HuH-7.5 (cell line): ENCODE measurements around the gene CACNA1H.

ENCODE experiments used
- DNase-seq: peaks from one replicate; pipeline ENCODE4 v3.0.0; 2011; ENCODE audit warnings: low spot score

The CACNA1H gene

DNA sequence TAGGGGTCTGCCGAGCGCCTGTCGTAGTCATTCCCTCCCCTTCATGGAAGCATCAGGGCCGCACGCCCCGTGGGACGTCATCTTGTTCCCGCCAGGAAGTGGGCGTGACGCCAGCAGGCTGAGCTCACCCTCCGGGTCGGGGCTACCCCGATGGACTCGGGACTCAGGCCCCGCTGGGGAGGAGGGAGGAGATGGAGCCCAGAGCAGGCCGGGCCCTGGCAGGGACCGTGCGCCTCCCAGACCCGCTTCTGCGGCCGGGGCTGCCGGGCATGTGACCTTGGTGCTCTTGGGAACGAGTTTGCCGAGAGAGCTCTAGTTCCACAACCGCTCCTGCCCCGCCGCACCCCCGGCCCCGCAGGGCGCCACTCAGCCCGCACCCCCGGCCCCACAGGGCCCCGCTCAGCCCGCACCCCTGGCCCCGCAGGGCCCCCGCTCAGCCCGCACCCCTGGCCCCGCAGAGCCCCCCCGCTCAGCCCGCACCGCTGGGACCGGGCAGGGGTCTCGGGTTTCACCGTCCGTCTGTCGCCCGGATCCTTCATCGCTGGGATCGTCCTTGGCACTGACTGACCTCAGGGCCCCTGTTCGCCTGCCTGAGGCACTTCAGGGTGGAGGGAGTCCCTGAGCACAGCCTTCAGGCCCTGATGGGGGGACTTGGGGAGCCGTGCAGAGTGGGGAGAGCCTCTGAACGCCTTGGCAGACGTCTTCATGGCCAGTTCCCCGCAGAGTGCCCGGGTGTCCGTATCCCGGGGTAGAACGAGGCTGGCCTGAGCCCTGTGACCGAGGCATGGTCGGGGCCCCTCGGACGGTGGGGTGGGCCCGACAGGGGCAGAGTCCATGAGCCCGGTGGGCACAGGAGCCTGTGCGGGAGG, 5.8 kb downstream of the CACNA1H start:
- DNase-seq: no peak

DNA sequence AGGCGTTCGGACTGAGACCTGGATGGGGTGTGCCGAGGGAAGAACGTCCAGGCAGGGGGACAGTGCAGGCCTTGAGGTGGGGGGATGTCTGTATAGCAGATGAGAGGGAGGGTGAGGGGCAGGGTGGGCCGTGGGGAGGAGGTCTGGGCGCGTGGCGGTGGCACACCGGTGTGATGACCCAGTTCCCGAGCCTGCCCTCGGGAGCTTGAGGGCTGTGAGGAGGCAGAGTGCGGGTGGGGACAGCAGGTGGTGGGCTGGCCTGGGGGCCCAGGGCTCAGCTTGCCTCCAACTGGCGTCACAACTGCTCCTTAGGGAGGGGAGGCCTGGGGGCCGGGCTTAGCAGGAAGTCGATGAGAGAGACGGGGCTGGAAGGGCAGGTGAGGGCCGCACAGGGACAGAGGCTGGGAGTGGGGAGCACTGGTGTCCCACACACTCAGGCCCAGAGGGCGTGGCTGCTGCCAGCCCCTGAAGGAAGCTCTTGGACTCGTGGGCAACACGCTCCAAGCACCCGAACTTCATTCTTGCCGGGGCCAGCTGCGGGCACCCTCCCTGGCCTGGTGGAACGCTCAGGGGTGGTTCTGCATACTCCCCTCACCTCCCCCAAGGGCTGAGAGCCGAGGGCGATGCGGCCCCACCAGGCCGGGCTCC, 6.5 kb downstream of the CACNA1H start:
- no peak for DNase-seq

DNA sequence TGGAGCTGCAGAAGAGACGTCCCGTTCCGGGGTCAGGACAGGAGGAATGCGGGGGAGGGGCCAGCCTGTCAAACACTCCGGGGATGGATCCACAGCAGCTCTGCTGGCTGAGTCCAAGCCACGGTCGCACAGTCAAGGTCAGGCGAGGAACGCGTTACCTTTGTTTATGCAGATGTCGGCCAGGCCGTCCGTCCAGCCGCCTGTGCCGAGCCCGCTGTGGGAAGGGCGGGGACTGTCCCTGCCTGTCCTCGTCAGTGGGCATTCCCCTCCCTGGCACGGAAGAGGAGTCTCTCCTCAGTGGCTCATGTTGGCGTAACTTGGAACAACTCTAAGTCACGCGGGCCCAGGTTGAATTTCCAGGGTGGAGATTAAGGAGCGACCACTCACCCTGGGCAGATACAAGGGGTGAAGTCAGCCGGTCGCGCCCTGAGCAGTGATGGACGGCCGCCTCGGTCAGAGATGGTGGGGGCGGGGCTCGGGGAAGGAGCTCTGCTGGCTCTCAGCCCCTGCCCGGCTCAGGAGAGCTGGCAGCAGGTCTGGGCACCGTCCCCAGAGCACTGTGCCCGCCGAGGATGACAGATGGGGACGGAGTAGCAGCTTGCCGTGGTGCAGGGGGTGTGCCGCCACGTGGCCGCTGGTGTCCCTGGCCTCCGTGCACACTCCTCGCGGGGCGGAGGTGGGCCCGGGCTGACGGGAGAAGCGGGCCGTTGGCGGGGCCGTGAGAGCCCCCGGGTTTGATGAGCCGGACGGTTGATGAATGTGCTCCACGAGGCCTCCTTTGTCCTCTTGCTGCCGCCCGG, 7.3 kb downstream of the CACNA1H start:
- peak; percentile 69 for DNase-seq

DNA sequence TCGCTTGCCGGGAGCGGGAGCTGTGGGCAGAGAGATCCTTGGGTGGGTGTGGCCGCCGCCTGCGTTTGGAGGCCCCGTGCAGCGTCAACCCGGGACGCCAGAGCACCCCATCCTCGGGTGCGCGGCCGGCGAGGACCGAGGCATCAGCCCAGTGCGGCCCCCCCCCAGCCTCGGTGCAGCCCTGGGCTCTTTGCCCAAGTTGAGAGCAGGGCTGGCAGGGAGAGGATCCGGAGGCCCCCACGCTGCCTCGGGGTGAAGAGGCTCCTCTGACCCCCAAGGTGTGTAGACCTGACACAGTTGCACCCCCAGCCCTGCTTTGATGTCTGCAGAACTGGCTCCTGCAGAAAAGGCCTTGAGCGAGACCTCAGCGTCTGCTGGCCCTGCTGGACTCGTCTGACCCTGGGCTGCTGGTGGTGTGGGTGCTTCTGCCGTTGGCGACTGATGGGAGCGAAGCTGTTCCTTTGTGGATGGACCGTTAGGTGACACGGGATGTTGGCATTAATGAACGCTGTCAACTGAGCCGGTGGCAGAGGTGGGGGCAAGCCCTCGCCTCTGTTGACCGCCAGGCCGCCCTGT, 8.0 kb downstream of the CACNA1H start:
- DNase-seq: no peak

DNA sequence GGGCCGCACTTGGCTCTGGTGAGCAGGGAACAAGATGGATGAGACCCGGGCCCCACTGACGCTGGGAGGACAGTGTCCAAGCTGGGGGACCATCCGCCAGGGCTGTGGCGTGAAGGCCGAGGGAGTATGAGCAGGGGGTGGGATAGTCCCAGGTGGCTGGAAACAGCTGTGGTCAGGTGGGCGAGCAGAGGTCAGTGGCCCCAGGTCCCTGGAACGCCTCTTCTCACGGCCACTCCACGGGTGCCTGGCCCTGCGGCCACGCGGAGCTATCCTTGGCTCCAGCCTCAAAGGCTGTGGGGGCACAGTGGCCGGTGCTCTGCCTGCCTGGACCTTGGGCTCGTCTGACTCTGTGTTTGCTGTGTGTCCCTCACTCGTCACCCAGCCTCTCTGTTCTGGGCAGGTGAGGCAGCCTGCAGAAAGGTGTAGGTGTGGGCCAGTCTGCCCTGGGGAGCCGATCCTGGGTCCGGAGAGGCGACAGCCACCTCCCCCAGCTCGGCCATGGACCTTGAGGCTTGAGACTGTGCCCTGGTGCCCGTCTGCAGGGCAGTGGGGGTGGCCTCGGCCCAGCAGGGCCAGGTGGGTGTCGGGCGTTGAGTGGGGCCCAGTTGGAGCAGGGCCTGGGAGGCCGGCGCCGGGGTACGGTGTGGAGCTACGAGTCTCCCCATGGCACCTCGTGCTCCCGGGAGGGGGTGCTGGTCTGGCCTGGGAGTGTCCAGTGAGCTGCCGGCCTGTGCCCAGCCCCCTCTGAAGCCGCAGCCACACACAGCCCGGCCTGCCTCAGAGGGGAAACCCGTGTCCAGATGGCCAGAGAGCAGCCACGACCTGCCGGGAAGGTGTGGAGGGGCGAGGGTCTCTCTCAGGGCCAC, 10.0 kb downstream of the CACNA1H start:
- no peak for DNase-seq

DNA sequence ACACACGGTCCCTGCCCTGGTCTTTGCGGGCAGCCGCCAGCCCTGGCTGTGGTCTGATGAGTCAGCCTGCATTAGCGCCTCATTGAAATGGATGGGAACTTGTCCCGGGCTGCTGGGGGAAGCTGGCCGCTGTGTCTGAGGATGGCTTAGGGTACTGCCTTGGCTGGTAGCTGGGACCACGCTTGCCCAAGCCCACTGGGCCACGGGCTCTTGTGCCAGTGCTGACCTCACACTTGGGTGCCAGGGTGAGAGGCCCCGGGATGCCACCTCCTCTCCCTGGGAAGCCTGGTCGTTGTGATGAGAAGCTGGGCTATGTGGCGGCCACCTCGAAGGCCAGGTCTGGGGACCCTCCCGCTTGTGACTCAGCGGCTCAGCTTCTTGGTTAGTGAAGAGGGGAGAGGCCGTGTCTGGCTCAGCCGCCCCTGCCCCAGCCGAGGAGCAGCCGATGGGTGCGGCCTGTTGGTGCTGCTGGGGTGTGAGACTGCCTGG, 10.7 kb downstream of the CACNA1H start:
- no peak for DNase-seq

DNA sequence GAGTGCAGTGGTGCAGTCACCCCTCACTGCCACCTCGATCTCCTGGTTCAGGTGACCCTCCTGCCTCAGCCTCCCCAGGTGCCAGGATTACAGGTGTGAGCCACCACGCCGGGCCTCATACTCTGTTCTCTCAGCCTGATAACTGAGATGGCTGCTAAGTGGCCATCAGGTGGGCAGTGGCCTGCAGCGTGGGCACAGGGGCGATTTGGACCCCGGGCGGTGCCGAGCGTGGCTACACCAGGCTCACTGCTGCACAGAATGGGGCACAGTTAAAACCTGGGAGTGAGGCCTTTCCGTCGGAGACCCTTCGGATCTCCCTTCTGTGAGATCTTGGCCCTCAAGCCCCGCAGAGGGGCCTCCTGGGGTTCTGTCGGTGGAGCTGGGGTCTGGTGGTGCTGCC, 11.5 kb downstream of the CACNA1H start:
- no peak for DNase-seq

DNA sequence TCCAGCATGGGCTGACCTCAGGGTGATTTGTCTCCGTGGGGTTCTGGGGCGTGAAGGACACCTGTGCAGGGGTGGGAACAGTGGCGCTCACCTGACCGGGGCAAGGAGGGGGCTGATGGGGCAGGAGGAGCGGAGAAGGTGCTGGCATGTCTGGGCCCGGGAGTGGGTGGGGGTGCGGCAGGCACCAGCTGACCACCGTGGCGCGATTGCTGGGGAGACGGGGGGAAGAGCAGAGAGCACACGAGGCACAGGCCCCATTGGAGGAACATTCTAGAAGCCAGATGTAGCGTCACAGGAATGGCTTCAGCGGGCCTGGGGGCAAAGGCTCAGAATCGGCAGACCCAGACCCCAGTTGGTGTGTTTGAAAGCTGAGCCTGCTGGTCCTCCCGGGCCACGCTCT, 12.1 kb downstream of the CACNA1H start:
- no peak for DNase-seq

DNA sequence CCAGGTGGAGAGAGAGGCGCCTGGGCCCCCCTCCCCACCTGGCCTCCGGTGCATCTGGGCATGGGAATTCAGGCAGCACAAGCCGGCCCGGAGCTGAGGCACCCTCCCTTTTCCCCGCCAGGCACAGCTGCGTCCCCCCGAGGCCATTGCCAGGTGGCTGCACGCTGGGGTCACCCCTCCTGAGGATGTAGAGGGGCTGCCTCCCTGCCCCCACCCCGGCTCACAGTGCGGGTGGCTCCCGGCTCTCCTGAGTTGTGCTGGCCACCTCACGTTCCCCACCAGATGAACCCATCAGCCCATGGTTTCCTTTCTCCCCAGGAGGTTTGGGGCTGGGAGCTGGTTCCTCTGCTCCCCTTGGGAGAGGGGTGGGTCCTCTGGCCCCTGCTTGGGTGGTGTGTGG, 12.6 kb downstream of the CACNA1H start:
- DNase-seq: no peak

DNA sequence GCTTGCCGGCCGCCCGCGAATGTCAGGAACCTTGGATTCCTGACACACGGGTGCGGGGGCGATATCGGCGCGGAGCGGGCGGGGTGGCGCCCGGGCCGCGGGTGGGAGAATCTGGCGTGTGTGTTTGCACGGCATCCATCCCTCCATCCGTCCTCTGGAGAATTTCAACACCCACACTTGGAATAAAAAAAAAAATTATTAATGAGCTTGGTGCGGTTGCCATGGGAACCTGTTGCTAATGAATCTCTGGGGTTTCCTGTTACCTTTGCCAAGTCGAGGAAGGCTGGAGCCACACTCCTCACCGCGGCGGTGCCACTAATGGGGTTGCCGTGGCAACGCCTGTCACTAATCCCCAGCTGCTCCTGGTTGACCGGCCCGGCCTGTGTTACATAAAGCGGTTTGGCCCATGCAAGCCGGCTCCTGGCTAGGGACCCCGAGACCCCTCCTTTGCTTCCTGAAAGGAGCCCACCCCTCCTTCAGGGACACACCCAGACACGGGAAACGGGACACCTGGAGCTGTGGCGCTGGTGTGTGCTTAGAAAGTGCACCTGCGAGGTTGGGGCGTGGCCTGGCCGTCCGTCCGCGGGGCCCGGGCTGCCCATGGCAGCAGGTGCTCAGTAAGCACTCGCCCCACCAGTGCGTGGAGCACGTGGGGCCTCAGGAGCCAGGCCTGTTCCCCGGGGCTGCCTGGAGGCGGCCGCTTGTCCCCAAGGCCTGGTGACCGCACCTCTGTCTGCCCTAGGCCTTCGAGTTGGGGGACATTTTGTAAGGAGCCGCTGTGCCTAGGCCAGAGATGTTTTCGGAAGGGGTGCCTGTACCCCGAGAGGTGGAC, 14.6 kb downstream of the CACNA1H start:
- no peak for DNase-seq

DNA sequence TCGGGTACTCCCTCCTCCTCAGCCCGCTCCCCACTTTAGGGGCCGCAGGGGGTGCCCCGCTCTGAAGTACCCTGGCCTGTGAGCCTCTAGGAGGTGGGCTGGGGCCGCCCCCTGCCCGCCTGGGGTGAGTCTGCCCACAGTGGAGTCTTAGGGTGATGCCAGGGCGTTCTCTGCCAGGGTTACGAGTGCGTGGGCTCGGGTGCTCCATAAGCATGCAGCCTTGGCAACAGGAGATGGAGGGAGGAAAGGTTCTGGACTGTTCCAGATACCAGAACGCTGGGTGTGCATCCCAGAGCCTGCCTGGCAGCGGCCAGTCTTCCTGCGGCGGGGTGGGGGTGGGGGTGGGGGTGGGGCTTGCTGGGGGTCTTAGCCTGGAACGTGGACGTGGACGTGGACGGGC, 15.9 kb downstream of the CACNA1H start:
- no peak for DNase-seq

DNA sequence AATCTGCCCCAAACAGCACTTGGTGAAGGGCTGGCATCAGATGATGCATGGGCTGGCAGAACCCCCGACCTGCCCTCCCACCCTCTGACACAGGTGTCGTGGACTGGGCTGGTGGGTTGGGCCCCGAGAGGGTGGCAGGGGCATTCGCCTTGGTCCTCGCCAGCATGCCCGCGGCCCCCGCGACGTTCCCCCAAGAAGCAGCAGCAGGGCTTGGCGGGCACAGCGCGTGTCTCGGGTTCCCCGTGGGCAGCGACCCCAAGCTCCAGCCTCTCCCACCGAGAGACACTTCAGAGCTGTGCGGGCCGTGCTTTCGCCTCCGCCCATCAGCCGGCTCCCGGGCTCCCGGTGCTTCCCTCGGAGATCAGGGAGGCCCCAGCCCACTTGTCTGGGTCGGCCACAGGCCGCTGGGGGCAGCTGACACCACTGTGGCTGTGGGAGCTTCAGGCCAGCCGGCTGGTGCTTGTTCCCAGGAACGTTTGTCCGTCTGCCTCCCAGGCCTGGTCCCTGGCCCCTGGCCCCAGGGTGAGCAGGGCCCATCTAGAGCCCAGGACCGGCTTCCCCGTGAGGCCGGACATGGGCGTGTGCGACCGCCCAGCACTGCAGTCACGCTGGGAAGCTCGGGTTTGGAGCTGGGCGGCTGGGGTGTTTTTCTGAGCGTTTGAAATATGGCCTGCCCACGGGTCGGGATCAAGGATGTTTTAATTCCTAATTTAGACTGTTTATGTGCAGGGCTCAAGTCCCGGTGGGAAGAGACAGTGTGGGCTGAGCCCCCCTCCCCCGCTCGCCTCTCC, 16.6 kb downstream of the CACNA1H start:
- no peak for DNase-seq

DNA sequence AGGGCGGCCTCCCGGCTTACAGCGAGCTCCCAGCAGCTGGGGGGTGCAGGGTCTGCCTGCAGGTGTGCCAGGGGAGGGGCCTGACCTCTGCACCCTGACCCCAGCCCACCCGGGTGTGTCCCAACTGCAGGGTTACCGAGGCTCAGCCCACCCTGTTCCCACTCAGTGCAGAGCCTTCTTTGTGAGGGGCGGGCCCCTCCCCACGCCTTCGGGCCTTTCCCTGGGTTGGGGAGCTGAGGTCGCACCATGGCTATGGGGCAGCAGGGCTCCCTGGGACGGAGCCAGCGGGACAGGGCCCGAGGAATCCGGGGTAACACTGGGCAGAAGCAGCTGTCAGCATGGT, 17.1 kb downstream of the CACNA1H start:
- DNase-seq: no peak

DNA sequence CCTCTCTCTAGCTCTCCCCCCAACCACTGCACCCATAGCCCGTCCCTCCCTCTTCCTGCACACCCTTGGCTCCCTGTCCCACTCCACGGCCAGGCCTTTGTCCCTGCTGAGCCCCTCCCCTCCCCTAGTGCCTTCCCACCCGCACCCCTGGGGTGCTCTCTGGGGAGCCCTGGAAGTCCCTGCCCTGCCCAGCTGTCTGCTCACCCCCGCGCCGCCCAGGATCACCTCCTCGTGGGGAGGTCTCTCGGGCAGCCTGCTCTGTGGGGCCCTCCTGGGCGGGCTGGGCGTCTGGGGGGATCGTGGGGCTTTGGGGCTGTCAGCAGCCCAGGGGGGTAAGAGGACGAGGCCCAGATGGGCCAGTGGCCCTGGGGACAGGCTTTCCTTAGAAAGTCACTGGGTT, 18.1 kb downstream of the CACNA1H start:
- DNase-seq: no peak

DNA sequence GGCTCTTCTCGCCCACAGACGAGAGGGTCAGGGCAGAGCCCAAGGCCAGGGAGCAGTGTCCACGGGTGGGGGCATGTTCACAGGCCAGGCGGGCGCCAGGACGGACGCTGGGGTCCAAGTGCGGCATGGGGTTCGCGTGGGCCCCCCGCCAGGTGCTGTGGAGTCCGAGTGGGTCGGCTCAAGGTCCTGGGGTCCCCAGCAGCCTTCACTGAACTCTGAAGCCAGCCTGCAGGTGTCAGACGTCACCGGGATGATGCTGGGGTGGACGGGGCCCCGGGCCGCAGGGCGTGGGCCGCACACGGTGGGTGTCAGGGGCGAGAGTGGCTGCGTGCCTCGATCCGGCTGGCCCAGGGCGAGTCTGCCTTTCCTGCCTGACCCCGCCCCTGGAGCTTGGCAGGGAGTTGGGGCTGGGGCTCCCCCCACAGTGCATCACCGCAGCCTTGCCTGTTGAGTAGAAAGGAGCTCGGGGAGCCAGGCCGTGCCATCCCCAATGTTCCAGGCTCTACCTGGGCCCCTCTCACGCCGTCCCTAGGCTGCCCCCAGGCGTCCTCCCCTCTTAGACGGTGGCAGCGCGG, 19.0 kb downstream of the CACNA1H start:
- DNase-seq: no peak

DNA sequence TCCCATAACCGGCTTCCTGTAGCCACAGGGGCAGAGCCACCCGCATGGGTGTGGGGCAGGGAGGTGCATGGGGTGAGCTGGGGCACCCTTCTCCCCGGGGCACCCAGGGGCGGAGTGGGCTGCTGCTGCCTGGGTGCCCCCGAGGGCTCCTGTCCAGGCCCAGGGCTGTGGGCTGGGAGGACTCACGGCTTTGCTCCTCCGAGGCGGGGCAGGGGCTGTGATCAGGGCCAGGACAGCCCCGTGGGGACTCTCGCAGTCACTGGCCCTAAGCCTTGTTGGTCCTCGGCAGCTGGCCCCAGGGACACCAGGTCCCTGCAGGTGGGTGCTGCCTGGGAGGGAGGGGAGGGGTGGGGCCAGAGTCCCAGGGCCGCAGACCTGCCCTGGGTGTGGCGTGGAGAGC, 19.7 kb downstream of the CACNA1H start:
- DNase-seq: no peak

DNA sequence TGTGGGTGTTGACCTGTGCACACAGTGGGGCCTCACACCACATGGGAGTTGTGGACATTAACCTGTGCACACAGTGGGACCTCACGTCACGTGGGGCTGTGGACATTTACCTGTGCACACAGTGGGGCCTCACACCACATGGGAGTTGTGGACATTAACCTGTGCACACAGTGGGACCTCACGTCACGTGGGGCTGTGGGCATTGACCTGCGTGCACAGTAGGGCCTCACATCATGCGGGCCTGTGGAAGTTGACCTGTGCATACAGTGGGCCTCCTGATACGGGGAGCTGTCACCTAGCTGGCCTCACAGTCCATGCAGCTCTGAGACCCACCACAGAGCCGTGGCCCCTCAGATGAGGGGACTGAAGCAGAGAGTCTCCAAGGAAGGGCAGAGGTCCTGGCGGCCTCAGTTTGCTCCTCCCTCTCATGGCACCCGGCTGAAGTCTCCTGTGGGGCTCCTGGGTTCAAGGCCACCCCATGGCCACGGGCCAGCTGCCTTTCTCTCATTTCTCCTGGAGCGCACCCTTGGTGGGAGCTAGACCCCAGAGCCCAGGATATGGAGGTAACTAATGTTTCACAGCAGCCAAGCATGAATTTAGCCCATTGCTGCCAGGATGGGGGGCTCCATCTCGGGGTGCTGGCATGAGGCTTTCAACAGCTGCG, 21.0 kb downstream of the CACNA1H start:
- no peak for DNase-seq

DNA sequence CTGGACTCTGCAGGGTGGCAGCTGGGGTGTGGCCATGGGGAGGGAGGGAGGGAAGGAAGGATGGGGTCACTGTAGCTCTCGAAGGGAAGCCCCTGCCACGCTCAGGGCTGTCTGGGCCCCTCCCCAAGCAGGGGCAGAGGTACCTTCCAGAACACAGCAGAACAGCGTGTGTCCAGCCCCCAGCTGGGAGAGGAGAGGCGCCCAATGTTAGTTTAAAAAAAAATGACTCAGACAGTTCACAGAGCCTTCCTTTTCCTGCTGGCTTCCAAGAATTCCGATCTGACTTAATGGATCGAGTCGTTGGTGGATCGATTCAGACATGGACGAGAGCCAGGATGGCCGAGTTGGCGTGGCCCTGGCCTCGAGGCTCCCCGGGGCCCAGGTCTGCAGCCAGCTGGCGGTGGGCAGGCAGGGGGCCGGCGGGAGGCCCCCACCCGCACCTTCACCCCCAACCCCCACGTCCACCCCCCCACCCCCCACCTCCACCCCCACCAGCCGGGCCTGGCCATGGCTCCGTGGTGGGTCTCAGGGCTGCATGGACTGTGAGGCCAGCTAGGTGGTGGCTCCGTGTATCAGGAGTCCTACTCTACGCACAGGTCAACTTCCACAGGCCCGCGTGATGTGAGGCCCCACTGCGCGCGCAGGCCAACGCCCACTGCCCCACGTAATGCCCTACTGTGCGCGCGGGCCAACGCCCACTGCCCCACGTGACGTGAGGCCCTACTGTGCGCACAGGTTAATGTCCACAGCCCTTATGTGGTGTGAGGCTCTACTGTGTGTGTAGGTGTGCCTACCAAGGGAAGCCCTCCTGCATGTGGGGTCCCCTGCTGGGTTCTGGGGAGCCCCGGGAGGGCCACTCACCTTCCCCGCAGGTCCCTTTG, 21.8 kb downstream of the CACNA1H start:
- no peak for DNase-seq
